Amygdala (tissue), 56 donors: Measurements from ENCODE around the gene TLE5.
"Not testable (repeated sequence)": the region's sequence is repeated elsewhere in the genome, so short reads cannot be mapped to it uniquely, and the experiment has no call there.

Source experiments
- DNase-seq, 56 donors: peaks; one replicate each; lab custom pipeline; 2025; lab: John Stamatoyannopoulos, UW

Gene TLE5

DNA sequence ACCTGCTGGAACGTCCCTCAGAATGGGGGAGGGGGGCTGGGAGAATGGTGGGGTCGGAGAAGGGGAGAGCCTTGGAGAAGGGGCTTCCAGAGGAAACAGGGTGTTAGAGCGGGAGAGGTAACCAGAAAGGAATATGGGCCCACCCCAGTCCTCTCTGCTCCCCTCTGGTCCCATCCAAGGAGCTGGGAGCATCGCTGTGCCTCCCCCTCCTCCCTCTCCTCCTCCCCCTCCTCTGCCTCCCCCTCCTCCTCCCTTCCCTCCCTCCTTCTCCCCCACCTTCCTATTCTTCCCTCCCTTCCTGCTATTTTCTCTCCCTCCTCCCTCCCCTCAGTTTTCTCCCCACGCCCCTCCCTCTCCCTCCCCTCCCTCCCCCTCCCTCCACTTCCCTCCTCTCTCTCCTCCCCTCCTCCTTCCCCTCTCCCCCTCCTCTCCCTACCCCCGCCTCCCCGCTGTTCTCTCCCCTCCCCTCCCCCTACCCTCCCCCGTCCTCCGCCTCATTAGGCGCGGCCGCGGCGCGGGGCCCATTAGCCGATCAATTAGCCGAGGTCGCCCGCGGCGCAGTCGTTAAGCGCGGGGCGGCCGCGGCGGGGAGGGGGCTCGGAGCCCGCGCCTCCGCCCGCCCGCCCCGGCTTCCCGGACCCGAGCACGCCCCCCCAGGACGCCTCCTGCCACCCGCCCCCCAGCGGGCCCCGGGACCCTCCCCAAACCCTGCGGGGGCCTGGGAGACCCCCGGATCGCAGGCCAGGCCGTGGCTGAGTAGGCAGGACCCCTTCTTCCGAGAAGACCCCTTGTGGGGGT, 15.4 kb downstream of the TLE5 start:
- DNase-seq: peak in 3 of 56 donors; percentile 2 to 63 (median 28)

DNA sequence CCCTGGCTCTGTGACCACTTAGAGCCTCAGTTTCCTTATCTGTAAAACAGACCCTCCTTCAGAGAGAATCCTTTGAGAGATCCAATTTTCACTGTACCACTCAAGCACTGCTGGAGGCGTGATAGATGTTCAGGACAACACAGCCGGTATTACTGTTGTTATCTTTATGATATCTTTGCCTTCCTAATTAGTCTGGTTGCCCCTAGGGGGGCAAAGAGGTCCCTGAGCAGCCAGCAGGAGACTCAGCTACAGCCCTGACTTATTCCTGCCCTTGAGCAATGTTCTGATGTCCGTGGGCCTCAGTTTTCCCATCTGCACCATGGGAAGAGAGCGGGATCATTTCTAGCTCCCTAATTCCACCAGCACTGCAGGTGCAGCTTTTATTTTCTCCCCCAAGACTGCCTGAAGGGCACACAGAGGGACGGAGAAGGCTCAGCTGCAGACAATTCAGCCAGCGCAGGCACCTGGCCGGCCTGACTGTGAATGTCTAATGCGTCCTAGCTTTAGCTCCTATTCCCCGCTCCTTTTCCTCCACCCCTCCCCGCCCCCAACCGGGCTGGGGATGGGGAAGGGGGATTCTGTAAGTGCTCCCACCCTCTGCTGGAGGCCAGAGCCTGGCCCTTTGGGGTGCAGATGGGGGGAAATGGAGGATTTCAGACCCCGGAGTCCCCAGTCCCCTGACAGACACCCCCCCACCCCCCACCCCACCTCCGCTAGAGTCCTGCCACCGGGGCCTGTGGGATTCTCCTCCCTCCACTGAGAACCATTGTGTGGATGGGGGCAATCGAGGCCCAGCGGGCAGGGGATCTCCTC, 16.2 kb downstream of the TLE5 start:
- DNase-seq: no peak

DNA sequence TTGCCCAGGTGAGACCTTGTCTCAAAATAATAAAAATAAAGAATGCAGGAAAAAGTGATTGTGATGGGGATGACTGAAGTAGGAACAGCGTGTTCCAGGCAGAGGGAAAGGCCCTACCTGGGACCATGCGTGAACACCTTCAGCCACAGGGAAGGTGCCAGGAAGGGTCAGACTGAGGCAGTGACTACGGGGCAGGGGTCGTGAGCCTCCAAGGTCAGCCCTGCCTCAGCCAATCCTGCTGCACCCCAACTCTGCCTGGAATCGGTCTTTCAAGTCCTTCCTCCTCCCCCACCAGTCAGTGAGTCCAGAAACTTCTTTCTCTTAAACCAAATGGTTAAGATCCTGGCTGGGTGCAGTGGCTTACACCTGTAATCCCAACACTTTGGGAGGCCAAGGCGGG, 17.1 kb downstream of the TLE5 start:
- DNase-seq: no peak

DNA sequence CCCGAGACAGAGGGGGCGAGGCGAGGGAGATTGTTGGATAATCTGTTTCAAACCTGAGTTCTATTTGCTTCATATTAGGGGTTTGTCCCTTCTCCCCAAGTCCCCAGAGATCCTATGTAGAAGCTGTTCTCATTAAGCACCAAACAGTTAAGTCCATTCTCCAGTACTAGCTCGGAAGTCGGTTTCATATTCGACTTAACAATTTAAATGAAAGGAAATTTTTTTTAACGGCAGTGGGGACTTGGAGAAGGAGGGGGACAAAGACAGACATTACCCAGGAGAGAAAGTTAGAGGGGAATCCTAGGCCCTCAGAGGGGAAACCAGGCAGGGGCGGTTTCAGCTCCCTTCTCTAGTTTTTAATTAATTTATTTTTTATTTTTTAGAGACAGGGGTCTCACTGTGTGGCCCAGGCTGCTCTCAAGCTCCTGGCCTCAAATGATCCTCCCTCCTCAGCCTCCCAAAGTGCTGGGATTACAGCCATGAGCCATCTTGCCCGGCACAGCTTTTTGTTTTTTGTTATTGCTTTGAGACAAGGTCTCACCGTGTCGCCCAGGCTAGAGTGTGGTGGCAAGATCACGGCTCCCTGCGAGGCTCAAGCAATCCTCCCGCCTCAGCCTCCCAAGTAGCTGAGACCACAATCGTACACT, 19.6 kb downstream of the TLE5 start:
- no peak for DNase-seq

DNA sequence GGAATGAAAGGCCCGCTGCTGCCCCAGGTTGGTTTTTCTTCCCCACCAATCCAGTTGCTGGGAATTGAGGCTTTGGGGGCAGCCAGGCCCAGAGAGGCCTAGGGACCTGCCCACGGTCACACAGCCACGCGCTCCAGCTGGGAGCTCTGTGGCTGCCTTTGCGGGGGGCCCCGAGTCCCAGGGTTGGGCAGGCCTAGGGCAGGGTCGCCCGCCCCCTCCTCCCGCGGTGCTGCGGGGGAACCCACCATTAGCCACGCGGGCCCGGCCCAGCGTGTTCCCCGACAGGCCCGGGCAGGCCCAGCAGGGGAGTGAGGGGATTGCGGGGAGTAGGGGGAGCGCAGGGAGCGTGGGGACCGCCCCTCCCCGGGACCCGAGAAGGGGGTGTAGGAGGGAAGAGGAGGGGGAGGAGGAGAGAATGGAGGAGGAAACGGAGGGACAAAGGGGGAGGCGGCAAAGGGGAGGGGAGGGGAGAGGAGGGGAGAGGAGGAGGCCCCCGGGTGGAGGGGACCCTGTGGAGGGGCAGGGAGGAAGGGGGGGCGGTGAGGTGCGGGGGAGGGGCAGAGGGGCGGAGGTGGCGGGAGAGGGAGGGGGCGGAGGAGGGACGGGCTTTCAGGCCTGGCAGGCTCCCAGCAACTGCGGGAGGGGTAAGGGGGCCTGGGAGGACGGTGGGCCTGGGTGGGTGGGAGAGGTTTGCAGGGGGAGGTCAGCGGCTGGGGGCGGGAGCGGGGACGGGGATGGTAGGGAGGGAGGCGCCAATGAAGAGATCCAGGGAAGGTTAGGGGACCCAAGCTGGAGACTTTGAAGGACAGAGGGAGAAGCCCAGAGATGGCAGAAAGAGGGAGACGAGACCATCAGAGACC, 20.3 kb downstream of the TLE5 start:
- DNase-seq: peak in 1 of 56 donors; percentile 24

DNA sequence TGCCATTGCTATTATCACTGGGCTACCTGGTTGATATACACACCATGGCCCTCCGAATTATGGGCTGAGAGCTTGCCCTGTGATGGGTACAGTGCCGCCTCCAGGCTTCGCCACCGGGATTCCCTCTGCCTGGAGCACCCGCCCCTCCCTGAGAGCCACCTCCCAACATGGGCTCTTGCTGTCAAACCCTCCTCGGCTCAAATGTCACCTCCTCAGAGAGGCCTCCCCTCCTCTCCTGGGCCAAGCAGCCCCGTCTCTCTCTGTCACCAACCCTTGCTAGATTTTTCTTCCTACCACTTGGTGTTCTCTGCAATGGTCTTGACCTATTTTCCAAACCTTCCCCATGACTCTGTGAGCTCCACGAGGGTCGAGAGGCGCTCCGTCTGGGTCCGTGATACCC, 21.0 kb downstream of the TLE5 start:
- DNase-seq: no peak

DNA sequence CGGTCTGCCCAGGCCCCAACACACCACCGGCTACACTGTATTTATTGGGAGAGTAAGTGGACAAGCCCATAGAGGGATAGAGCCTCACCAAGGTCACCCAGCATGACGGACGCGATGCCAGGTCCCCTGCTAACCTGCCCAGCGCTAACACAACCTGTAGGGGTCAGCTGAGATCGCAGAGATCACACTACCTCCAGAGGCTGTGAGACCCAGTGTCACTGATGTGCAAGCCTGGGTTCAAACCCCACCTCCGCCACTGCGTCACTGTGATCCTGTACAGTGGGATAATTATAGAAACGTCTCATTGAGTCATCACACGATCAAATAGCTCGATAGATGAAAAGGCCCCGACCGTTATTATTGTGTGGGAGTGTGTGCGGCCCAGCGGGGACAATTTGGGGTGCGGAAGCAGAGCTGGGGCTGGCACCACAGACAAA, 22.6 kb downstream of the TLE5 start:
- DNase-seq: peak in 1 of 56 donors; percentile 10

DNA sequence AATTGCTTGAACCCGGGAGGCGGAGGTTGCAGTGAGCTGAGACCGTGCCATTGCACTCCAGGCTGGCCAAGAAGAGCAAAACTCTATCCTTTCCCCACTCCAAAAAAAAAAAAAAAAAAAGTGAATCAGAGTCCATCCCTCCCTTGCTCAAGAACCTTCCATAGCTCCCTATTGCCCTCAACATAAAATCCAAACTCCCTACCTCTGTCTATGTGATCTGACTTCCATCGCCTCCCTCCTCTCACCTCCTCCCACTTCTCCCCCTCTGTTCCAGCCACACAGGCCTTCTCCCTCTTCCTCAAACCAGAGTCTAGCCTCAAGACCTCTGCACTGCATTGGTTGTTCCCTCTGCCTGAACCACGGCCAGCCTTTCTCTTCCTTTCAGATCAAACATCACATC, 23.2 kb downstream of the TLE5 start:
- DNase-seq: no peak

DNA sequence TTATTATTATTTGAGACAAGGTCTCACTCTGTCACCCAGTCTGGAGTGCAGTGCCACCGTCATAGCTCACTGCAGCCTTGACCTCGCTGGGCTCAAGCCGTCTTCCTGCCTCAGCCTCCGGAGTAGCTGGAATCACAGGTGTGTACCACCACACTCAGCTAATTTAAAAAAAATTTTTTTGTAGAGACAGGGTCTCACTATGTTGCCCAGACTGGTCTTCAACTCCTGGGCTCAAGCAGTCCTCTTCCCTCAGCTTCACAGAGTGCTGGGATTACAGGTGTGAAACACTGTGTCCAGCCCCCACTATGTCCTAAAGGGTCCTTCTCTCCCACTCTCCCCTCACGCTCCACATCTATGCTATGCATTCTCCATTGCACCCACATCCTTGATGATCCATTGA, 24.1 kb downstream of the TLE5 start:
- DNase-seq: no peak

DNA sequence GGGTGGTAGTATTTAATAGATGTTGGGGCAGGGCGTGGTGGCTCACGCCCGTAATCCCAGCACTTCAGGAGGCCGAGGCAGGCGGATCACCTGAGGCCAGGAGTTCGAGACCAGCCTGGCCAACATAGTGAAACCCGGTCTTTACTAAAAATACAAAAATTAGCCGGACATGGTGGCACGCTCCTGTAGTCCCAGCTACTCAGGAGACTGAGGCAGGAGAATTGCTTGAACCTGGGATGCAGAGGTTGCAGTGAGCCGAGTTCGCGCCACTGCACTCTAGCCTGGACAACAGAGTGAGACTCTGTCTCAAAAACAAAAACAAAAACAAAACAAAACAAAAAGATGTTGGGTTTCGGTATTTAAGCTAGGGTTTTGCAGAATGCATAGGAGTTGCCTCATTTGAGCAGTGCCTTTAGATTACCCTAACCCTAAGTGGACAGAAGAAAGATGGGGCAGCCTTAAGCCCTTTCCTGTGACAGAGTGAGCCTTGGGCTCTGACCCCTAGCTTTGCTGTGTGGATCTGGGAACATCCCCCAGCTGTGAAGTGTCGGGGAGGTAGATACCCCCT, 25.2 kb downstream of the TLE5 start:
- DNase-seq: not testable (repeated sequence)

DNA sequence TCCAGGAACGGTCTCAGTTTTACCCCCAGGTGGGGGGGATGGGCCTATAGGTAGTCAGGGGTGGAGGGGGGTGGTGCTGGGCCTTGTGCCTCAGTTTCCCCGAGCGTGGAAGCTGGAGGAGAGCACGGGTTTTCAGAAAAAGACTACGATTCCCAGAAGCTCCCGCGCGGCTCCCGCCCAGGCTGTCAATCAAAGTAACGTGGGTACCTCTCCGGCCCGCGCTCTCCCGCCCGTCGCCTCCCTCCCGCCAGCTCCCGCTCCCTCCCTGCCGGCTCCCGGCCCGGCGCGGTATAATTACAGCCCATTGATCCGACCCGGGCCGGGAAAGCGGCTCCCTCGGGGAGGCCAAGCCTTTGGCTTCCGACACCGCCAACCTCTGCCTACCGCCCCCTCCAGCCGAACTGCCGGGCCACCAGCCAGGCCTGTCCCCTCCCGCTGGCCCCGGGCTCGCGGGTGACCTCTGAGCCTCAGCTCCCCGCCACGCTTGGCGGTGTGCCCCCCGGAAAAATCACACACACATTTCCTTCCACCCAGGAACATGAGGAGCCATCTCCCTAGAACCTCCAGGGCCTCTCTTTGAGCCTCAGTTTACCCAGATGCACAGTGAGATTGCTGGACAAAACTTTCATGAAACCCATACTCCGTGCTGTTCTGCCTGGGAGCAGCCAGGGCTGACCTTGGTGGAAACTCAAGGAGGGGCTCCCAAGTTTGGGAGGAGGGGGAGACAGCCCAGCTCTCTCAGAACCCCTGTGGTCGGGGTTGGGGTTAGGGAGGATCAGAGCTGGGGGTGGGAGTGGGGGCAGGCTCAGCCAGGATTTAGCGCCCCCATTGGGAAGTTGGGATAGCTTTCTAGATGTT, 25.9 kb downstream of the TLE5 start:
- DNase-seq: peak; percentile 62 to 97 (median 89)

DNA sequence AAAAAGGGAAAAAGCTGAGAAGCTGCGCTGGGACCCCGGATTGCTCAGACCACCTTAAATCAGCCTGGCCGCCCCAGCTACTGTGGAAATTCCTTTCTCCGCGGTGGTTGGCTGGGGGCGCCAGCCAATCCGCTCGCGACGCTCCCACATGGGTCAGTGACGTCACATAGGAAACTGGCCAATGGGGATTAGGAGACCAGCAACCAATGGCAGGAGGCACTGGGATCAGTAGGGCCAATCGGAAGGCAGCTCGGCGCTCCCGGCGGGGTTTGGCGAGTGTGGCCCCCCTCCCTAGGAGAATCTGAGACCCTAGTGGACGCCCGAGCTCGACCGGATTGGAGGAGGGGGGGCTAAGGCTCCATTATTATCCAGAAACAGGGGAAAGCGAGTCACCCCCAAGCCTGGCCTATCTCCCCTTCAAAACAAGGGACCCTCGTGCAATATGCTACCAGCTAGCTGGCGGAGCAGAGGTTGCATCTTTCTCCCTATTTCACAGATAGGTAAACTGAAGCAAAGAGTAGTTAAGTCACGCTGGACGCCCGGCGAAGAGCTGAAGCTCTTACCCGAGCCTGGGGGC, 26.7 kb downstream of the TLE5 start:
- DNase-seq: peak; percentile 81 to 98 (median 94)

DNA sequence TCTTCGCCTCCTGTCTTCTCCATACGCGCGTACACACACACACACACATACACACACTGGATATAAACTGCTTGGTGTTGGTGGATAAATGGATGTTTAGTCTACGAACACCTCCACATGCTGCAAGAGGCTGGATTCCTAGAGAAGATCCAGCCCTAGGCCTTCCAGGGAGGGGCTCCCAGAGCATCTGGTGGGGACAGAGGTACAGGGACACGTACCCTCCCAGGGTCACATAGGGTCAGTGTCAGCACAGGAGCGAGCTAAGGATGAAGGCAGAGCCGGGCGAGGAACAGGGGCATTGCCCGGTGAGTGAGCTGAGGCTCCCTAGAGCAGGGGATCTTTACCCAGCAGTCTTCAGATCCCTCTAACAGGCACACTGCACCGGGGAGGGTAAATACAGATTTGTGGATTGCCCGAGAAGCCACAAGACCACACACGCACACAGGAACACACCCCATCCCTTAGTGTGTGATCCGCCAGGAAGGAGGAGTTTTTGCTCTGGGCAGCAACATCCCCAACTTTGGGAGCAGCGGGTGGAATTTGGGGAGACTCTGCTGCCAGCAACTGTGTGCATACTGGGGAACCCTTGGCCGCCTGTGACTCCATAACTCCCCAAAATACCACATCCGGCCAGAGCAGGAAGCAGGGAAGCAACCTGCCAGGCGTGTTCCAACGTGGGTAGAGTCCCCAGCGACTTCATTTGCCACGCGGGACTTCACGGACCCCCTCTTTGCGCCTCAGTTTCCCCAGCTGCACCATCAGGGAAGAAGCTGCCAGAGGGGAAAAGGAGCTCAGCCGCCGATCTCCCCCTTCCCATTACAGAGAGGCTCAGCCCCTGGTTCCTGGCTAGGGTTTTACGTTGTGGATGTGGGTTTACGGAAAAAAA, 27.4 kb downstream of the TLE5 start:
- DNase-seq: peak in 13 of 56 donors; percentile 13 to 65 (median 42)

DNA sequence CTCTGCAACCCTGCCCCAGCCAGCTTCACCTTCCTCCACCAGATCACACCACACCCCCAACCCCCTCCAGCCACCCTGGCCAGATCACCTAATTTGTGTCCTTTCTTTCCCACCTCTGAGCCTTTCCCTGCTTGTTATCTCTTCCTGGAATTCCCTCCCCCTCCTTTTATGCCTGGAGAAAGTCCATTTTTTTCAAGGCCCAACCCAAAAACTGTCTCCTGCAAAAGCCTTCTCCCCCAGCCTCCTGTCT, 28.0 kb downstream of the TLE5 start:
- no peak for DNase-seq

DNA sequence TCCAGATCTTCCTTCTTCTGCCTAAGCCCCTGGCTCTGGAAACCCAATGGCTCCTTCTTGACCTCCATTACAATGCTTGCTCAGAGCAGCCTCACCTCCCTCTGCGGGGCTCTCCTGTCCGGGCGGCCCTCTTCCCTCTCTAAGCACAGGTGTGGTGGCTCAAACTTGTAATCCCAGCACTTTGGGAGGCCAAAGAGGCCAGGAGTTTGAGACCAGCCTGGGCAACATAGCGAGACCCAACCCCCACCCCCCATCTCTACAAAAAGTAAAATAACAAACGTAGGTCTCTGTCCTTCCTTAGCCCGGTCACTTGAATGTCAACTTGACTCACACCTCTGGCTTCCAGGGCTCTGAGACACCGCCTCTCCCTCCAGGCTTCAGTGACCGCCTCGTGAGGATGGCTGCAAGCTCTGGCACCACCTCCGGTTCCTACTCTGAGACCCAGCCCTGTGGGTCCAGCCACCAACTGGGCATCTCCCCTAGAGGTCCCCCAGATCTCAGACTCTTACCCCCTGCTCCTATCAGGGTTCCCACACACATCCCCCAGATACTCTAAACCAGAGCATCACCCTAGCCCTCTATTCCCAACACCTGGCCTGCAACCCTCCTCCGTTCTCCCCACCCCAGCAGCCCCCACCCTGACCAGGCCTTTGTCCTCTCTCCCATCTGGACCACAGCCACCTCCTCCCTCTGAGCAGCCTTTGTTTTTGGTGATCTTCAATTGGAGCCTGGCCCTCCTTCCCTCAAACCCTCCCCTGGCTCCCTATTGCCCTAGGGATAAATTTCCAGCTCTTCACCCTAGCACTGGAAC, 28.5 kb downstream of the TLE5 start:
- DNase-seq: peak in 4 of 56 donors; percentile 9 to 28 (median 16)

DNA sequence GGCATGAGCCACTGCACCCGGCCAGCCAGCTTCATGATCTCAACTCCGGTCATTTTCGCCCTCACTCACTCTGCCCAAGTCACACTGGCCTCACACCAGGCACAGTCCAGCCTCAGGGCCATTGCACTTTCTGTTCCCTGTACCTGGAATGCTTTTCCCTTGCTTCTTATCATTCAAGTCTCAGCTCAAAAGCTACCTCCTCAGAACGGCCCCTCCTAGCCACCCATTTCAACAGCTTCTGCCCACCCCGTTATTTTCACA, 30.8 kb downstream of the TLE5 start:
- no peak for DNase-seq
